HG03066 (cell line): ENCODE measurements around the gene IPO4.

Source experiments
- ATAC-seq: cut with Tn5 transposase; IDR thresholded peaks from one replicate; pipeline ENCODE4 v1.9.1; 2021; ENCODE audit warnings: low read depth; ENCODE audit not compliant: unreplicated experiment

The IPO4 gene

GRCh38 chr14:24177041-24177825, 11.4 kb downstream of the IPO4 start:
- ATAC-seq, result no peak

- ATAC-seq, result no peak
Measured at GRCh38 chr14:24176599-24176998, 12.0 kb downstream of the IPO4 start.

GRCh38 chr14:24172871-24173281, 15.7 kb downstream of the IPO4 start:
- ATAC-seq, result no peak

- no peak for ATAC-seq
Measured at GRCh38 chr14:24172261-24172860, 16.3 kb downstream of the IPO4 start.

- peak; percentile 88 for ATAC-seq
Measured at GRCh38 chr14:24171422-24172260, 17.0 kb downstream of the IPO4 start, which contains the start of gene REC8. Gene REC8 (plus strand): TSS chr14:24172080. CDS start chr14:24172553, 473 bp downstream.

GRCh38 chr14:24167469-24168114, 21.0 kb downstream of the IPO4 start:
- no peak for ATAC-seq

- ATAC-seq, result no peak
Measured at GRCh38 chr14:24165785-24166184, 22.8 kb downstream of the IPO4 start.

- ATAC-seq, result no peak
Measured at GRCh38 chr14:24164518-24164991, 24.1 kb downstream of the IPO4 start.

- no peak for ATAC-seq
Measured at GRCh38 chr14:24162093-24162492, 26.5 kb downstream of the IPO4 start.

GRCh38 chr14:24160850-24161804, 27.5 kb downstream of the IPO4 start, which contains the start of gene IRF9:
Gene IRF9 (plus strand): TSS chr14:24161265. CDS start chr14:24162145, 880 bp downstream.
- peak; percentile 82 for ATAC-seq

- ATAC-seq, result no peak
Measured at GRCh38 chr14:24160499-24160849, 28.1 kb downstream of the IPO4 start.

- ATAC-seq, result no peak
Measured at GRCh38 chr14:24159777-24160498, 28.7 kb downstream of the IPO4 start.

- no peak for ATAC-seq
Measured at GRCh38 chr14:24157331-24157730, 31.3 kb downstream of the IPO4 start.

- no peak for ATAC-seq
Measured at GRCh38 chr14:24156840-24157239, 31.8 kb downstream of the IPO4 start.

GRCh38 chr14:24155100-24155499, 33.5 kb downstream of the IPO4 start:
- ATAC-seq, result no peak

GRCh38 chr14:24151404-24152080, 37.1 kb downstream of the IPO4 start:
- ATAC-seq, result no peak

GRCh38 chr14:24150993-24151392, 37.6 kb downstream of the IPO4 start:
- ATAC-seq, result no peak

GRCh38 chr14:24150567-24150966, 38.0 kb downstream of the IPO4 start:
- no peak for ATAC-seq
